HepG2 (cell line): ENCODE data around the gene CBLN3. TPM values are rescaled to one million over a fixed set of nuclear protein-coding genes. Genes with fewer than 3 reads are reported as not detected.
A peak's percentile ranks its signal among the peaks of the same experiment; 100 is the strongest.

Experiments used
- ARNT2 ChIP-seq: sonication (generic); formaldehyde crosslinking; IDR thresholded peaks from 2 replicates; pipeline ENCODE4 v1.8.0; 2022; ENCODE audit warnings: mild to moderate bottlenecking, low read depth, missing genetic modification reagents, moderate library complexity
- HNF4G ChIP-seq, 2 experiments: sonication (generic) in 1 of 2; formaldehyde crosslinking in 1 of 2; IDR thresholded peaks; 2 replicates each; pipeline versions ENCODE4 v1.4.0 to v1.6.1; 2011 to 2020; ENCODE audit warnings: borderline replicate concordance in 2 of 2, low read depth in 2 of 2, mild to moderate bottlenecking in 2 of 2, low read length in 1 of 2, missing genetic modification reagents in 1 of 2, moderate library complexity in 1 of 2
- JDP2 ChIP-seq: sonication (generic); formaldehyde crosslinking; IDR thresholded peaks from 2 replicates; pipeline ENCODE4 v1.8.1; 2022; ENCODE audit warnings: missing genetic modification reagents, borderline replicate concordance
- MED1 ChIP-seq: sonication (generic); formaldehyde crosslinking; IDR thresholded peaks from 2 replicates; pipeline ENCODE4 v1.4.0; 2020; ENCODE audit warnings: missing genetic modification reagents
- PAX8 ChIP-seq: sonication (generic); formaldehyde crosslinking; IDR thresholded peaks from 2 replicates; pipeline ENCODE4 v1.8.0; 2022; ENCODE audit warnings: mild to moderate bottlenecking, missing genetic modification reagents, borderline replicate concordance
- PCBP1 ChIP-seq: fragments of 200-400 bp; formaldehyde crosslinking; IDR thresholded peaks from 2 replicates; pipeline ENCODE4 v1.6.1; 2017; ENCODE audit warnings: mild to moderate bottlenecking, low read depth, low read length, borderline replicate concordance
- PLRG1 ChIP-seq: fragments of 450-650 bp; conservative IDR thresholded peaks from 2 replicates; pipeline ENCODE4 v1.6.1; 2016
- POLR2AphosphoS2 ChIP-seq: IDR thresholded peaks from 2 replicates; pipeline ENCODE4 v1.6.1; 2011; ENCODE audit warnings: low read depth, low read length, improper control_type of control experiment
- PPARG ChIP-seq: conservative IDR thresholded peaks from 2 replicates; pipeline ENCODE4 v1.6.1; 2016; ENCODE audit warnings: missing biosample characterization, missing genetic modification reagents
- TBX3 ChIP-seq: fragments of 450-650 bp; IDR thresholded peaks from 2 replicates; pipeline ENCODE4 v1.6.1; 2017; ENCODE audit warnings: antibody characterized with exemption, mild to moderate bottlenecking, inconsistent platforms, borderline replicate concordance
- ZMYM4 ChIP-seq: sonication (generic); formaldehyde crosslinking; IDR thresholded peaks from 2 replicates; pipeline ENCODE4 v1.8.1; 2023; ENCODE audit warnings: mild to moderate bottlenecking, missing genetic modification reagents
- ZNF101 ChIP-seq: sonication (generic); formaldehyde crosslinking; IDR thresholded peaks from 2 replicates; pipeline ENCODE4 v1.4.0; 2020; ENCODE audit warnings: mild to moderate bottlenecking, low read depth, missing genetic modification reagents, borderline replicate concordance
- ZNF282 ChIP-seq: fragments of 450-650 bp; IDR thresholded peaks from 2 replicates; pipeline ENCODE4 v1.6.1; 2018; ENCODE audit not compliant: partially characterized antibody
- ZNF678 ChIP-seq: sonication (generic); formaldehyde crosslinking; IDR thresholded peaks from 2 replicates; pipeline ENCODE4 v1.4.0; 2020; ENCODE audit warnings: mild to moderate bottlenecking, missing genetic modification reagents
- ZNF816 ChIP-seq: sonication (generic); formaldehyde crosslinking; IDR thresholded peaks from 2 replicates; pipeline ENCODE4 v1.8.0; 2022; ENCODE audit warnings: missing genetic modification reagents, mild to moderate bottlenecking, borderline replicate concordance
- ZSCAN9 ChIP-seq: IDR thresholded peaks from 2 replicates; pipeline ENCODE4 v1.6.1; 2016; ENCODE audit warnings: borderline replicate concordance
- polyA plus RNA-seq, 8 experiments: library from polyadenylated mRNA; depleted of rRNA in 3 of 8; stranded (reverse) in 7 of 8; unstranded in 1 of 8; fragments of >200 nt; fragmentation: Illumina TruSeq in 4 of 8; extraction: Trizol in 4 of 8; gene quantifications; 2 replicates each; pipeline versions ENCODE4 v1.2.1 to v1.2.3, GENCODE V29; 2011 to 2016; ENCODE audit warnings: low read depth in 4 of 8, missing spikeins in 1 of 8, mixed read lengths in 1 of 8; ENCODE audit not compliant: insufficient read depth in 1 of 8
- total RNA-seq, 5 experiments: library from RNA; depleted of rRNA; stranded (reverse); fragments of >200 nt; fragmentation: Illumina TruSeq; extraction: Trizol; gene quantifications; 2 replicates each; pipeline ENCODE4 v1.2.3, GENCODE V29; 2016; ENCODE audit warnings: low read depth in 1 of 5
- TF ChIP-seq, protein P1 (sequence below): sonication (generic); formaldehyde crosslinking; IDR thresholded peaks from 2 replicates; pipeline ENCODE4 v1.4.0; 2020; ENCODE audit warnings: missing genetic modification reagents
- TF ChIP-seq, protein P2 (sequence below), 2 experiments: IDR thresholded peaks; 2 replicates each; pipeline ENCODE4 v1.6.1; 2011 to 2012; ENCODE audit warnings: low read length in 2 of 2, borderline replicate concordance in 1 of 2, low read depth in 1 of 2, mild to moderate bottlenecking in 1 of 2, moderate library complexity in 1 of 2
- TF ChIP-seq, protein P3 (sequence below): IDR thresholded peaks from 2 replicates; pipeline ENCODE4 v1.6.1; 2016; ENCODE audit warnings: low read depth, control low read depth
- TF ChIP-seq, protein P4 (sequence below): sonication (generic); formaldehyde crosslinking; IDR thresholded peaks from 2 replicates; pipeline ENCODE4 v1.4.0; 2020; ENCODE audit warnings: mild to moderate bottlenecking, low read depth, missing genetic modification reagents

Gene CBLN3
- total and polyA plus RNA-seq, 2 of the 13 experiments (the other 11 are each of a cell fraction or from before 2014, with no cell fraction given), result 0.66 to 0.98 TPM

DNA sequence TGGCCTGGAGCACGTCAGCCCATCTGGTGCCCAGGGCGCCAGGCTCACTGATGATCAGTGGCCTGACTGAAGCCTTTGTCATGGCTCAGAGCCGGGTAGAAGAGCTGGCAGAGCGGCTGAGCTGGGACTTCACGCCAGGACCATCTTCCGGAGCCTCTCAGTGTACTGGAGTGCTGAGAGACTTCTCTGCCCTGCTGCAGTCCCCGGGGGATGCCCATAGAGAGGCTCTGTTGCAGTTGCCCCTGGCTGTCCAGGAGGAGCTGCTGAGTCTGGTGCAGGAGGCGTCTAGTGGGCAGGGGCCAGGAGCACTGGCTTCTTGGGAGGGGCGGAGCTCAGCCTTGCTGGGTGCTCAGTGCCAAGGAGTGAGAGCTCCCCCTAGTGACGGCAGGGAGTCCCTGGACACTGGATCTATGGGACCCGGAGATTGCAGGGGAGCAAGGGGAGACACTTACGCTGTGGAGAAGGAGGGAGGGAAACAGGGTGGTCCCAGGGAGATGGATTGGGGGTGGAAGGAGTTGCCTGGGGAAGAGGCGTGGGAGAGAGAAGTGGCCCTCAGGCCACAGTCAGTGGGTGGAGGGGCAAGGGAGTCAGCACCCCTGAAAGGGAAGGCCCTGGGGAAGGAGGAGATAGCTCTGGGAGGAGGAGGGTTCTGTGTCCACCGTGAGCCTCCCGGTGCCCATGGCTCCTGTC lies 2.2 kb upstream of the CBLN3 start (continued):
- TF ChIP-seq, protein P1, sequence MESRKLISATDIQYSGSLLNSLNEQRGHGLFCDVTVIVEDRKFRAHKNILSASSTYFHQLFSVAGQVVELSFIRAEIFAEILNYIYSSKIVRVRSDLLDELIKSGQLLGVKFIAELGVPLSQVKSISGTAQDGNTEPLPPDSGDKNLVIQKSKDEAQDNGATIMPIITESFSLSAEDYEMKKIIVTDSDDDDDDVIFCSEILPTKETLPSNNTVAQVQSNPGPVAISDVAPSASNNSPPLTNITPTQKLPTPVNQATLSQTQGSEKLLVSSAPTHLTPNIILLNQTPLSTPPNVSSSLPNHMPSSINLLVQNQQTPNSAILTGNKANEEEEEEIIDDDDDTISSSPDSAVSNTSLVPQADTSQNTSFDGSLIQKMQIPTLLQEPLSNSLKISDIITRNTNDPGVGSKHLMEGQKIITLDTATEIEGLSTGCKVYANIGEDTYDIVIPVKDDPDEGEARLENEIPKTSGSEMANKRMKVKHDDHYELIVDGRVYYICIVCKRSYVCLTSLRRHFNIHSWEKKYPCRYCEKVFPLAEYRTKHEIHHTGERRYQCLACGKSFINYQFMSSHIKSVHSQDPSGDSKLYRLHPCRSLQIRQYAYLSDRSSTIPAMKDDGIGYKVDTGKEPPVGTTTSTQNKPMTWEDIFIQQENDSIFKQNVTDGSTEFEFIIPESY (CRISPR knock-in tag), result peak; percentile 66; the same call in 1 of the 2 replicates
- no peak for TF ChIP-seq PLRG1
- no peak for TF ChIP-seq POLR2AphosphoS2
- no peak for TF ChIP-seq HNF4G (IDR thresholded peaks at IDR 0.05; ENCODE audit: borderline replicate concordance, low read depth, low read length)
- peak; percentile 69; the same call in 1 of the 2 replicates for TF ChIP-seq HNF4G (CRISPR knock-in tag; IDR thresholded peaks at IDR 0.05; ENCODE audit: borderline replicate concordance, low read depth)
- TF ChIP-seq, protein P2, sequence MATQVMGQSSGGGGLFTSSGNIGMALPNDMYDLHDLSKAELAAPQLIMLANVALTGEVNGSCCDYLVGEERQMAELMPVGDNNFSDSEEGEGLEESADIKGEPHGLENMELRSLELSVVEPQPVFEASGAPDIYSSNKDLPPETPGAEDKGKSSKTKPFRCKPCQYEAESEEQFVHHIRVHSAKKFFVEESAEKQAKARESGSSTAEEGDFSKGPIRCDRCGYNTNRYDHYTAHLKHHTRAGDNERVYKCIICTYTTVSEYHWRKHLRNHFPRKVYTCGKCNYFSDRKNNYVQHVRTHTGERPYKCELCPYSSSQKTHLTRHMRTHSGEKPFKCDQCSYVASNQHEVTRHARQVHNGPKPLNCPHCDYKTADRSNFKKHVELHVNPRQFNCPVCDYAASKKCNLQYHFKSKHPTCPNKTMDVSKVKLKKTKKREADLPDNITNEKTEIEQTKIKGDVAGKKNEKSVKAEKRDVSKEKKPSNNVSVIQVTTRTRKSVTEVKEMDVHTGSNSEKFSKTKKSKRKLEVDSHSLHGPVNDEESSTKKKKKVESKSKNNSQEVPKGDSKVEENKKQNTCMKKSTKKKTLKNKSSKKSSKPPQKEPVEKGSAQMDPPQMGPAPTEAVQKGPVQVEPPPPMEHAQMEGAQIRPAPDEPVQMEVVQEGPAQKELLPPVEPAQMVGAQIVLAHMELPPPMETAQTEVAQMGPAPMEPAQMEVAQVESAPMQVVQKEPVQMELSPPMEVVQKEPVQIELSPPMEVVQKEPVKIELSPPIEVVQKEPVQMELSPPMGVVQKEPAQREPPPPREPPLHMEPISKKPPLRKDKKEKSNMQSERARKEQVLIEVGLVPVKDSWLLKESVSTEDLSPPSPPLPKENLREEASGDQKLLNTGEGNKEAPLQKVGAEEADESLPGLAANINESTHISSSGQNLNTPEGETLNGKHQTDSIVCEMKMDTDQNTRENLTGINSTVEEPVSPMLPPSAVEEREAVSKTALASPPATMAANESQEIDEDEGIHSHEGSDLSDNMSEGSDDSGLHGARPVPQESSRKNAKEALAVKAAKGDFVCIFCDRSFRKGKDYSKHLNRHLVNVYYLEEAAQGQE (IDR thresholded peaks at IDR 0.05; ENCODE audit: borderline replicate concordance in 1 of 2, low read depth in 1 of 2, low read length in 2 of 2), result no peak
- peak; percentile 68; the same call in 1 of the 2 replicates for TF ChIP-seq PCBP1
- TF ChIP-seq TBX3, result no peak
- TF ChIP-seq PPARG (CRISPR knock-in tag), result peak; percentile 55; the same call in 1 of the 2 replicates
- TF ChIP-seq ZNF816 (CRISPR knock-in tag), result no peak
- TF ChIP-seq ZSCAN9 (CRISPR knock-in tag), result no peak
- peak; percentile 72; the same call in 1 of the 2 replicates for TF ChIP-seq PAX8 (CRISPR knock-in tag)
- peak; percentile 73; the same call in 1 of the 2 replicates for TF ChIP-seq ZNF678 (CRISPR knock-in tag)
- TF ChIP-seq ARNT2 (CRISPR knock-in tag), result no peak
- peak; percentile 75 for TF ChIP-seq MED1 (CRISPR knock-in tag)
- TF ChIP-seq ZMYM4 (CRISPR knock-in tag), result peak; percentile 95
- TF ChIP-seq, protein P3, sequence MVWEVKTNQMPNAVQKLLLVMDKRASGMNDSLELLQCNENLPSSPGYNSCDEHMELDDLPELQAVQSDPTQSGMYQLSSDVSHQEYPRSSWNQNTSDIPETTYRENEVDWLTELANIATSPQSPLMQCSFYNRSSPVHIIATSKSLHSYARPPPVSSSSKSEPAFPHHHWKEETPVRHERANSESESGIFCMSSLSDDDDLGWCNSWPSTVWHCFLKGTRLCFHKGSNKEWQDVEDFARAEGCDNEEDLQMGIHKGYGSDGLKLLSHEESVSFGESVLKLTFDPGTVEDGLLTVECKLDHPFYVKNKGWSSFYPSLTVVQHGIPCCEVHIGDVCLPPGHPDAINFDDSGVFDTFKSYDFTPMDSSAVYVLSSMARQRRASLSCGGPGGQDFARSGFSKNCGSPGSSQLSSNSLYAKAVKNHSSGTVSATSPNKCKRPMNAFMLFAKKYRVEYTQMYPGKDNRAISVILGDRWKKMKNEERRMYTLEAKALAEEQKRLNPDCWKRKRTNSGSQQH (CRISPR knock-in tag), result peak; percentile 87; the same call in 1 of the 2 replicates
- TF ChIP-seq, protein P4, sequence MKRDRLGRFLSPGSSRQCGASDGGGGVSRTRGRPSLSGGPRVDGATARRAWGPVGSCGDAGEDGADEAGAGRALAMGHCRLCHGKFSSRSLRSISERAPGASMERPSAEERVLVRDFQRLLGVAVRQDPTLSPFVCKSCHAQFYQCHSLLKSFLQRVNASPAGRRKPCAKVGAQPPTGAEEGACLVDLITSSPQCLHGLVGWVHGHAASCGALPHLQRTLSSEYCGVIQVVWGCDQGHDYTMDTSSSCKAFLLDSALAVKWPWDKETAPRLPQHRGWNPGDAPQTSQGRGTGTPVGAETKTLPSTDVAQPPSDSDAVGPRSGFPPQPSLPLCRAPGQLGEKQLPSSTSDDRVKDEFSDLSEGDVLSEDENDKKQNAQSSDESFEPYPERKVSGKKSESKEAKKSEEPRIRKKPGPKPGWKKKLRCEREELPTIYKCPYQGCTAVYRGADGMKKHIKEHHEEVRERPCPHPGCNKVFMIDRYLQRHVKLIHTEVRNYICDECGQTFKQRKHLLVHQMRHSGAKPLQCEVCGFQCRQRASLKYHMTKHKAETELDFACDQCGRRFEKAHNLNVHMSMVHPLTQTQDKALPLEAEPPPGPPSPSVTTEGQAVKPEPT (CRISPR knock-in tag), result no peak
- no peak for TF ChIP-seq ZNF101 (CRISPR knock-in tag)
- no peak for TF ChIP-seq JDP2 (CRISPR knock-in tag)
- TF ChIP-seq ZNF282, result no peak
